Stimulated activated CD8-positive, alpha-beta memory T cell treated with anti-CD3 and anti-CD28 coated beads, Interleukin-12 subunit alpha, Interleukin-12 subunit beta, amount 100 ng/mL, for 24 hours (primary cell): ENCODE measurements around the gene SH3RF1.
"Not testable (repeated sequence)": the region's sequence is repeated elsewhere in the genome, so short reads cannot be mapped to it uniquely, and the experiment has no call there.

Experiments
- DNase-seq: peaks from one replicate; pipeline ENCODE4 v3.0.0-alpha.2; 2020; ENCODE audit errors: extremely low read depth

SH3RF1 gene

DNA sequence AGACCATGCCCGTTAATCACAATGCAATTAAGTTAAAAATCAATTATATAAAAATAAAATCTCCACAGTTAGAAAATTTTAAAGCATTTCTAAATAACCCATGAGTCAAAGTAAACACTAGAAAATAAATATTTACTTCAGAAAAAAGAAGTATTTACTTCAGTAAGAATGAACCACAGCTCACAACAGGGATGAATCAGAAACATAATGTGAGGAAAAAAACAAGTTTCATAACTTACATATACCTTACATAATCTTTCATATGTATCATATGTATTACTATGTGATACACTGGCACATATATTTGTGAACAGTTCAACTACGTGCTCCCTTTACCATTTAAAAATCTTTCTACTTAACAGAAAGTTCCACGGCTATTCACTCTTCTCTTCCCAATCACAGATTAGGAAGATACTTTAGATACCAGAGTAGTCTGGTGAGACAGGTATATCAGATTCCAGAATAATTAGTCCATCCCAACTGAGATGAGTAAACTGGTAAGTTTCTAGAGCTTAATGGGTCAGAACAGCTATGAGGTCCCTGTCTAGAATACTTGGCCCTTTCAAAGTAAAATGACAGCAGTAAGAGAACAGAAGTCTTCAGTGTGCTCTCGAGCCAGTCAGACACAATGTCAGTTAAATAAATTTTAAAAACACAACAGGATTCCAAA lies 70.3 kb downstream of the SH3RF1 start:
- DNase-seq = no peak

DNA sequence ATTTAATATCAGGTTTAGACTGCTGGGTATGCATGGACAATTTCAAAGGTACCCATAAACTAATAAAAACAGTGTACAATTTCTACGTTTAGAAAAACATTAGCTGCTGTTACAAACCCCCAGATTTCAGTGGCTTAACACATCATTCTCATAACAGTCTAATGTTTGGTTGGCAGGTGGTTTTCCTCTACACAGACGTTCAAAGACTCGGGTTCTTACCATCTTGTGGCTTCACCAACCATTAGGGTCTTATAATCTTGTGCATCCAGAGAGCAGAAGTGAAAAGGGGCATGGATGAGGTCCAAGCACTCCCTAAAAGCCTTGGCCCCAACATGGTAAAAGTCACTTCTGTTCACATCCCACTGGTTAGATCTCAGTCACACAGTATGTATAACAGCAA lies 71.6 kb downstream of the SH3RF1 start:
- no peak for DNase-seq

DNA sequence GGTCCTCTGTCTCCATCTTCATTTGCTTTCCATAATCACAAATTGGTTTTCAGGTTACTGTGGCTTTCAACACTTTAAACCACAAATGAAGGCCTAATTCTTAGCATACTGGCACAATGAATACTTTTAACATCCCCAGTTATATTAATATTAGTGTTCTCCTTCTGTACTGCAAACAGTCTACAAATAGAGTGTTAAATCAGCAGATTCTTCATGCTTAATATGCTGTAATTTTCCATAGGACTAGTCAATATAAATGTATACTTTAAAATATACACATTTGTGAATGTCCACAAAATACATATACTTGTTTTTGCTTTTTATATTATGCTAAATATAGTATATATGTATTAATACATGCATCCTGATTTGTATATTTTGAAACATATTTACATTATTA lies 72.6 kb downstream of the SH3RF1 start:
- no peak for DNase-seq

DNA sequence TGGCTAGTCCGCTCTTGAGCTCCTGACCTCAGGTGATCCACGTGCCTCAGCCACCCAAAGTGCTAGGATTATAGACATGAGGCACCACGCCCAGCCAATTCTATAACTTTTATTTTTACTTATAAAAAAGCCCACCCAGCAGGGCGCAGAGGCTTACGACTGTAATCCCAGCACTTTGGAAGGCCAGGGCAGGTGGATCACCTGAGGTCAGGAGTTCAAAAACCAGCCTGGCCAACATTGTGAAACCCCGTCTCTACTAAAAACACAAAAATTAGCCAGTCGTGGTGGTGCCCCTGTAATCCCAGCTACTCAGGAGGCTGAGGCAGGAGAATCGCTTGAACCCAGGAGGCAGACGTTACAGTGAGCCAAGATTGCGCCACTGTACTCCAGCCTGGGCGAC lies 73.5 kb downstream of the SH3RF1 start:
- DNase-seq = not testable (repeated sequence)

DNA sequence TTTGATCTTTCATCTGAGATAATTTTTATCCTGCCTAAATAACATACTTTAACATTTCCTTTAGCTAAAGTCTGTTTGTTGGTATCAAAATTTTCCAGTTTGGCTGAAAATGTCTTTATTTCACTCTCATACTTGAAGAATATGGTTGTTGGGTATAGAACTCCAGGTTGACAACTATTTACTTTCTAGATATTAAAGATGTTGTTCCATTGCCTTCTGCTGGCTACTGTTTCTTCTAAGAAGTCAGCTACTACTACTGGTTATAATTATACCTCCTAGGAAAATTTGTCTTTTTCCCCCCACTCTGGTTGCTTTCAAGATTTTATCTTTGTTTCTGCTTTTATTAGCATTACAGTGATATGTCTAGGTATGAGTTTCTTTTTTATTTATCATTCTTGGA lies 75.7 kb downstream of the SH3RF1 start:
- DNase-seq = no peak

DNA sequence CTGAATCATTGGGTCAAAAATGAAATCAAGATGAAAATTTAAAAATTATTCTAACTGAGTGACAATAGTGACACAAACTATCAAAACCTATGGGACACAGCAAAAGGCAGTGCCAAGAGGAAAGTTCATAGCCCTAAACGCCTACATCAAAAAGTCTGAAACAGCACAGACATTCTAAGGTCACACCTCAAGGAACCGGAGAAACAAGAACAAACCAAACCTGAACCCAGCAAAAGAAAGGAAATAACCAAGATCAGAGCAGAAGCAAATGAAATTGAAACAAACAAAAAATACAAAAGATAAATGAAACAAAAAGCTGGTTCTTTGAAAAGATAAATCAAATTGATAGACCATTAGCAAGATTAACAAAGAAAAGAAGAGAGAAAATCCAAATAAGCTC lies 80.8 kb downstream of the SH3RF1 start:
- DNase-seq = not testable (repeated sequence)

DNA sequence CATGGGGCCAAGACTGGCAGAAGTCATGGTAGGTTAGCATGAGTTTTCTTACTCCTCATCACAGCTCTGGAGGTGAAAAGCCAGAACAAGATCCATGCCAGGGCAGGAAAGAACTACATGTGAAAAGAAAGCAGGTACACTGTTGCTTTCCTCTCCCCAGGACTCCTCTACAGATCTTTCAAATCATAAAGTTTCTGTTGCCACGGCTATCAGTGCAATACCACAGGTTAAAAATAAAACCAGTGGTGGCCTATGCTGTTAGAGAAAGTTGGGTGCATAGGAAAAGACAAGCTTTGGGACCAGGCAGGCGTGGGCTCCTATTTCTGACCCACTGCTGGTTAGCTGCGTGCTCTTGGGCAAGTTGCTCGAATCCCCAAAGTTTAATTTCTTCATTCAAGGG lies 81.4 kb downstream of the SH3RF1 start:
- DNase-seq = no peak

DNA sequence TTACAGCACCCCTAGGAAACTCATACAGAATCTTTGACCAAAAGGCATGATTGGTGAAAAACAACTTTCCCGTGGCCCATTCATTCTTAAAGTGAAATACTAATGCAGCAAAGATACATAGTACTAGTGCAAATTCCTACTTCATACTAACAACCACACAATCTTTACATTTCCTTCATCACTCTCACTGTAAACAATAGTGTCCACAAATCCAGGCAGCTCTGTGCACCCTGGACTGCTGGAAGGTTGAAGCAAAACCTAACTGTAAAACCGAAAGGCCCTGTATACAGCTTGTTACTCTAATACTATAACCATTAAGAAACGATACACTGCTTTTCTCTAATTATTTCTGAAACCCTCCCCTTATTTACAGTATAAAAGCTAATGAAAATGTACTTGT lies 82.6 kb downstream of the SH3RF1 start:
- DNase-seq = no peak

DNA sequence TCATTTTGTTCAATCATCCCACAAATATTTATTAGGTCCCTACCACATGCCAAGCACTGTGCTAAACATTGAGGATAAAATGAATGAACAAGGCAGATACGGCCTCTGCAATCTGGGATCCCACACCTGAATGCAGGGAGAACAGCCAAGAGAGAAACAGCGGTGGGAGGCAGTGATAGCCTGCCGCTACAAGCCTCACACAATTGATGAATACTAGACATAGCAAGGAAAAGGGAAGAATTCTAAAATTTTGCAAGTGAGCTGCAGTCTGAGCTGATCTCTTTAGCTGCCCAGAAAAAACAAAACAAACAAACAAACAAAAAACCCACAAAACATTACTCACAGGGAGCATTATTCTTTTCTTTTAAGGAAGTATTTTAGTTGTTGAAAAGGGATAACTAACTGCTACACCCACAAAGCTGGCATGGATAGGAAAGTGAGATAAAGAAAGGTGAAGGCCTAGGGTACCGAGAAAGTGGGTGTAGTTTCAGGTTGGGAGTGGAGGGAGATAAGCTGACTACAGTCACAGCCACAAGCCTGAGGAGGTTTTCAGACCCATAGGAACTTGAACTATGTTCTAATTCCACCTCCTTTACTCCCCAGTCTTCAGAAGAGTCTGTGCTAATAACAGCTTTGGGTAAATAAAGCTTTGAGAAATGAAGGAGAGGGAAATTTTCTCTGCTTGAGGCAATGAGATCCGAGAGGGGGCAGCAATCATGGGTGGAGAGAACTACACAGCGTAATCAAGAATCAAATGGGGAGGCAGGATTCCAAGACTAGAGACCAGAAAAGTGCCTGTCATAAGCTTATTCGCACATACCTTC lies 85.4 kb downstream of the SH3RF1 start:
- no peak for DNase-seq

DNA sequence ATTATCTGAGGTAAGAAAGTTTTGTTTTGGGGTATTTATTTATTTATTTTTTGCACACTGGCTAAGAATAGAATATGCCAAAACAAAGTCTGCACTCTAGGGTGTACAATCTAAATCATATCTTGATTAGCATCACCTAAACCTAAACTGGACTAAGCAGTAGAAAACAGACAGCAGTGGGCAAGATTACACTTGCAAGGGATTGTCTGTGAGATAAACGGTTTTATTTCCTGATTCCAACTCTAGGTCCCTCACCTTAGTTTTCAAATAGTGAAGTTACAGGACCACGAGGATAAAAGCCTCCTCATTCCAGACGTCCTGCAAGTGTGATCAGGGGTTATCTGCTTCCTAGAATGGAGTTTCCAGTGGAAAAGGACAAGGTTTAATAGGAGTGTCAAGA lies 86.1 kb downstream of the SH3RF1 start:
- DNase-seq = no peak

DNA sequence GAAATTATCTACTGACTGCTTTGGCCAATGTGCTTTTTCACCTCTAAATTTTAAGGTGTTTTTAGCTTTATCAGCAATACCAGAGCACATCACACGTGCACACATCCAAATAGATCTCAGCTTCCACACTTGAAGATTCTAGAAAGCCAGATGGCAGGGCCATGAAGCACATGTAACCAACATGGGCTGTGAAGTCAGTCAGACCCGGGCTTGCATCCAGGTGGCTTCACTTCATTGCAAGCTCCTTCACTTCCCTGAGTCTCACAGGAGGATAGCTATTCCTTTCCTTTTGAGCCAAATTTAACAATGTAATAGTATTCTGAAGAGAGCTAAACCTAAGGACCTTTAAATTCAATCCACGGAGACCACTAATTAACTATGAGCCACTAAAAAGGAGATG lies 86.5 kb downstream of the SH3RF1 start:
- DNase-seq = no peak

DNA sequence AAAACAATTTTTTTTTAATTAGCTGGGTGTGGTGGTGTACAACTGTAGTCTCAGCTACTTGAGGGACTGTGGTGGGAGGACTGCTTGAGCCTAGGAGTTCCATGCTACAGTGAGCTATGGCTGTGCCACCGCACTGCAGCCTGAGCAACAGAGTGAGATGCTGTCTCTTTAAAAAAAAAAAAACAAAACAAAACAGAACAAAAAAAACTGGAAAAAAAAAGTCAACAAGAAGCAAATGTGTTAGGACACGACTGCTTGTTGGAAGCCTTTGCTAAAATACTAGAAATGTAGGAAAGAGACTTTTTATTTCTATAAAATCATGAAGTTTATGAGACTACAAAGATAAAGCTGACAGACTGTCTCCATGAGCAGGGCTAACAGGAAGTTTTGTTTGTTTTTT lies 87.2 kb downstream of the SH3RF1 start:
- DNase-seq = no peak

DNA sequence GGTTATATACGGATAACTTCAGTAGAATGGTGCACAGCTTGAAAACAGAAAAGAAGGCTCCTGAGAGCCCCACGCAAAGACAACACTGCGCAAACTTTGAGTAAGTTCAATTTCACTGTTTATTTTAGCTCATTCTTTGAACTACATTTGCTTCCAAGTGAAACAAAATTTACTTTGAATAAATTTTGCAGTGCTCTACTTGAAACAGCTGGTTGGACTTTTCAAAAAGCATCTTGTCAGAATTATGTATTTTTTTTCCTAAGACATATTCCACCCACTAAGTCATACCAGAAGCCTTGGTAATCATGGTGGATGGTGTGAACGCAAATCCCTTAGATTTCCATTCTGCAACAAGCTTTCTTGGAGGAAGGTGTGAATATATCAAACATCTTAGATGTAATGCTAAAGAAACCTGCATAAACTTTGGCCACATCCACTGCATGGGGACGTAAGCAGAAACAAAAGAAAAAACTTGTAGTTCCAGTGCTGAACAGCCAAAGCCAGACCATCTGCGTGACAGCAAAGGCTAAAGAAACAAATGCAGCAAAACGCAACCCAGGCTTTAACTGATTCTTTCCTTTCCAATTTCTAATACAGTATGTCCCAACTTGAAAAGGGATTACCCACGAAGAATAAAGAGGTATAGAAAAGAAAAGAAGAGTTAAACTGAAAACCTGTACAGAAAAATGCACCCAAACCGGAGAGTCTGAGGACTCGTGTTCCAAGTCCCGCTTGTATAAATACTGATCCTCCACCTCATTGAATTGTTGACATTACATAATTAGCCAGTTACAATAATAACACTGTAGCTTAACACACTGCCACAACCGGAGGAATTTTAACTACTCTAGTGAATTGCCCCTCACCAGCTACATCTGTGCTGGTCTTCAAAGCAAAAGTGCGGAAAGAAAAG lies 90.9 kb downstream of the SH3RF1 start:
- no peak for DNase-seq

DNA sequence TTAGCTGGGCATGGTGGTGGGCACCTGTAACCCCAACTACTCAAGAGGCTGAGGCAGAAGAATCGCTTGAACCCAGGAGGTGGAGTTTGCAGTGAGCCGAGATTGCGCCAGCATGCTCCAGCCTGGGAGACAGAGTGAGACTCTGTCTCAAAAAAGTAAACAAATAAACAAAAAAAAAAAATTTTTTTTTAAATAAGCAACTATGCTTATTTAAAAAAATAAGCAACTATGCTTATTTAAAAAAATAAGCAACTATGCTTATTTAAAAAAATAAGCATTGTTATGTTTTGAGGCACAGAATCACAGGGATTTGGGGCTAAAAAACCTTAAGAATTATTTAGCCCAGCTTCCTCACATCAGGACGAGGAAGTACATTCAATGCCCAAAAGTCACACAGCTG lies 92.7 kb downstream of the SH3RF1 start:
- DNase-seq = not testable (repeated sequence)

DNA sequence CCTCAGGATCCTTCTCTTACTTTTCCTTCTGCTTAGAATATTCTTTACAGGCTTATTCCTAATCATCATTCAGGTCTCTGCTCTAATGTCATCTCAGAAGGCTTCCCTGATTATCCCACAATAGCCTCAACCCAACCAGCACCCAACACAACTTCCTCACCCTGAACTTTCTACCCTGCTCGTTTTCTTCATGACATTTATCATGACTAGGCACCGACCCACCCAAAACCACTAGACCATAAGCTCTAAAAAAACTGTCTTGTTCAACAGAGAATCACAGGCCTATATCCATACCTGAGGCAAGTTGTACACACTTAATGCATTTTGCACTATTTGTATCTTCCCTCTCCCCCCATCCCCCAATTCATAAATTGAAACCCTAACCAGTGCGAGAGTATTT lies 95.3 kb downstream of the SH3RF1 start:
- DNase-seq = no peak

DNA sequence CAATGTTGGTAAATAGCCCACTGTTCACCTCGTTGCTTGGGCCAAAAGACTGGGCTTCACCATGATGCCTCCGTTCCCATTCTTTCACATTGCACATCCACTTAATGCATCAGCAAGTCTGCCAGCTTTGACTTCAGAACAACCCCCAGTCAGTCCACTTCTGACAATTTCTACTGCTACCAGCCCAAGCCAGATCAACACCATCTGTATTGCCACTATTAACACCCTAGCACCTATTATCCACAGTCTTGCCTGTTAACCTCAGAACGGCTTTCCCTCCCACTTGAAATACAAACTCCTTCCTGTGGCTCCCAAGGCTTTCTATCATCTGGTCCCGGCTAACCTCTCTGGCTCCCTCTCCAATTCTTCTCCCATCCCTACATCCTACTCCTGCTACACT lies 95.7 kb downstream of the SH3RF1 start:
- DNase-seq = no peak

DNA sequence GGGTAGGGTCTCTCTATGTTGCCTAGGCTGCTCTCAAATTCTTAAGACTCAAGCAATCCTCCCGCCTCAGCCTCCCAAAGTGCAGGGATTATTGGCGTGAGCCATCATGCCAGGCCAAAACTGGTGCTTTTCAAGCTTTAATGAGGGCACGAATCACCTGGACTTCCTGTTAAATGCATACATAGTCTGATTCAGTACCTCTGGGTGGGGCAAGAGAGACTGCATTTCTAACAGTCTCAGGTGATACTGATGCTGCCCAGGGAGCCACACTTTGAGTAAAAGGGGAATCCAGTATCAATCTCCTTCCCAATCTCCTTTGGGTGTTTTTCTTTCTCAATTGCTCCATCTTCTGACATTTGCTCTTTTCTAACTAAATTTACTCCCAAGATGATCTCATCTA lies 96.5 kb downstream of the SH3RF1 start:
- DNase-seq = no peak

DNA sequence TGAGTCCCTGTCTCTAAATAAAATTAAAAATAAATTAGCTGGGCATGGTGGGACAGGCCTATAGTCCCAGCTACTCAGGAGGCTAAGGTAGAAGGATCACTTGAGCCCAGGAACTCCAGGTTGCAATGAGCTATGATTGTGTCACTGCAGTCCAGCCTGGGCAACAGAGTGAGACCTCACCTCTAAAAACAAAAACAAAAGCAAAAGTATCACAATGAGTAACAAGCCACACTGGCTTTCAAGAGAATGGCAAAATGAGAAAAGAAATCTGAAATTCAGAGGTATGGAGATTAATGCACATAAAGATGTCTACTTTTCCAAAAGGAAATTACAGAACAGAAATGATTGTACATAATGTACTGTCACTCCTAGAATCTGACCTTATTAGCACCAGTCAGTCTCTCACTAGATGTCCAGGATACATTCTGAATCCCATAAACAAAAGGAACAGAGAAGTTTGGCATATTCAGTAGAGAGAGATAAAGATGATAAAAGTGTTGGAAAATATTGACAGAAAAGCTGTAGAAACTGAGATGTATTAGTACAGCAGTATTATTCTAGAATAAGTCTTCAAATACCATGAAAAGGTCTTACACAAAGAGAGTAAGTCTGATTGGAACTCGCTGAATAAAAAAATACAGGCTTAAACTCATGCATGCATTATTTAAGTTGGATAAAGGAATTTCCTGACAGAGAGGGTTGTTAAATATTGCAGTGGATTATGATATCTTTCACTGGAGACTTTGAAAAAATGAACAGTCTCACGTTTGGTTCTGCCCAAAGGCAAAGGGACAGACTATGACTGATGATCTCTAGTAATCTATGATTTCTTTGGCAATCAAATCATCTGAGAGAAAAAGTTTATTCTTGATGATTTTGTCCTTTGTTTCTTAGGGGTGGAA lies 102.5 kb downstream of the SH3RF1 start:
- no peak for DNase-seq

DNA sequence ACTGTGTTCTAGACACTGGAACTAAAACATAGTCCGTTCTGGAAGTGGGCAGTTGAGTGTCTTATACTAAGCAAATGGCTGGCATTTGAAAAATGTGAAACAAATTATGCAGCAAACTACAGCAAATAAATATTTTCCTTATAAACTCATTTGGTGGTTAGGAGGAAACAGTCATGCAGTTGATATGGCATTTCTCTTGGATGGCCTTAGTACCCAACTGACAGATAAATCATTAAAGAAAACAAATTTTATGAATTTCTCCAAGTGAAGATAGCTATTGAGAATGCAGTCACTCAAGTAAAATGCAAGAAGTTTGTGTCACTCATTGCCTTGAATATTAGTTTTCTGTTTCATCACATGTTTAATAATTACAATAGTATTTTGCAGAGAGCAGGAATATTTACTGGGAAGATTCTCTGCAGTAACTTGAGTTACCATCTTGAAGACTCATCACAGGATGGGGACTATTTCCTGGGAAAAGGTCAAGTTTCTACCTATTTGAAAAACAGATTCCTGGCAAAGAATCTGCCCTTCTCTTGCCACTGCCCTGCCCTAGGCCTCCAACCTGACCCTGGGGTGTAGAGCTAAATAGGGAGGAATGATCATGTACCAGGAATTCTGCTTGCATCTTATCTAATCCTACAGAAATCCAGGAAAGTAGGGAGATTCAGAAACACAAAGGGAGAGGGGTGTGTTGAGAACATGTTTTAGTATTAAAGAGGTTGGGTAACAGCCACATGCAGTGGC lies 105.9 kb downstream of the SH3RF1 start:
- no peak for DNase-seq

DNA sequence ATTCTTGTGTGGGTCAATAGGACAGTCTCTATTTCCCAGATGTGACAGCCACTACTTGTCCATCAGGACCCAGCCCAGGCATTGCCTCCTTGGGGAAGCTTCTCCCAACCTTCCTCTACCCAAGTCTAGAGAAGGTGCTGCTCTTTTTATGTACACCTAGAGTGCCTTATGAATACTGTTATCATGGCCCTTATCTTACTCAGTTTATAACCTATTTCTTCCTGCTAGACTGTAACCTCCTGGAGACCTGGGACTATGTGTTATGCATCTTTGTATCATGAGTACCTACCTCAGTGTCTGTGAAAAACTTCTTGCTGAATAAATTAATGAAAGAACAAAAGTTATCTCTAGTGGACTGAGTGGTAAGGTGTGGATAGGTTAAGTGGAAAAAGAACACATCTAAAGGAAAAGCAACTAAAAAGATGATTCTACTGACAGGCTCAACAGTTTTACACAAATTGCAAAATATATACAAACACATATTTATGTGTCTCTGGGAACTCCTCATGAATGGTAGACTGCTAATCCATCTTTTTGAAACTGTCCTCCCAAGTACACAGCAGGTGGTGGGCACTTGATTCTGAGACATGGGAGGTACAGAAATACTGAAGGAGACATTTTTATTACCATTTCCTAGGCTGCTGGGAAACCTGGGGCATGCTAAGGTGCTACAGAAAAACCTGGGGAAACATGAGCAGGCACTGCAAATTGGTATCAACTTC lies 106.6 kb downstream of the SH3RF1 start:
- DNase-seq = no peak
